Iris pigment epithelial cell (primary cell): Measurements from ENCODE around the gene KIAA1217.
A peak's percentile ranks its signal among the peaks of the same experiment; 100 is the strongest.

Experiments used
- DNase-seq: peaks from one replicate; pipeline ENCODE4 v3.0.0-alpha.2; 2011; ENCODE audit warnings: low read depth

Gene KIAA1217

DNA sequence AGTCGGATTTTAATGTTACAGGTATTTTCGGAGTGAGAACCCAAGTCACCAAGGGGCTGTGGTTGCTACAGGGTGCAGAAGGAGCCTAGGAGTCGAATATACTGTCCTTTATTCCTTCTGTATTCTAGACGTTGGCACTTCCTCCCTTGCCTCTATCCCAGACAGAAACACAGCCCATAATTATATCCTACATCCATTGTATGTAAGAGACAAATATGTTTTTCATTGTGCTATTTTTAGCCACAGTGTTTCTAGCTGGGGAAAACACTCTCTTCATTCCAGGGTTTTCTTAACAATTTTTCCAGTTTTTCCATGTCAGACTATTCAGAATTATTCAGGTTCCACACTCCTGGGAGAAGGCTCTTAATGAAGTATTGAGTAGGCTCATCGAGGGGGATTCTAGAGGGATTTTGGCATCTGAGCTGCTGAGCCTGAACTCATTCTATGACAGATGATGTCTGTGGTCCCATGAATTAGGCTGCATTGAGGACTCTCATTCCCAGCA is 32.6 kb downstream of the KIAA1217 start:
- no peak for DNase-seq

DNA sequence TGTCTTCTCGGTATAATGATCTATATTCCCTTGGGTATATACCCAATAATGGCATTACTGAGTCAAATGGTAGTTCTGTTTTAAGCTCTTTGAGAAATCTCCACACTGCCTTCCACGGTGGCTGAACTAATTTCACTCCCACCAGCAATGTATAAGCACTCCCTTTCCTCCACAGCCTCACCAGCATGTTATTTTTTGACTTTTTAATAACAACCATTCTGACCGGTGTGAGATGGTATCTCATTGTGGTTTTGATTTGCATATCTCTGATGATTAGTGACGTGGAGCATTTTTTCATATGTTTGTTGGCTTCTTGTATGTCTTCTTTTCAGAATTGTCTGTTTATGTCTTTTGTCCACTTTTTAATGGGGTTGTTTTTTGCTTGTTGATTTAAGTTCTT is 33.6 kb downstream of the KIAA1217 start:
- DNase-seq, result peak; percentile 26

DNA sequence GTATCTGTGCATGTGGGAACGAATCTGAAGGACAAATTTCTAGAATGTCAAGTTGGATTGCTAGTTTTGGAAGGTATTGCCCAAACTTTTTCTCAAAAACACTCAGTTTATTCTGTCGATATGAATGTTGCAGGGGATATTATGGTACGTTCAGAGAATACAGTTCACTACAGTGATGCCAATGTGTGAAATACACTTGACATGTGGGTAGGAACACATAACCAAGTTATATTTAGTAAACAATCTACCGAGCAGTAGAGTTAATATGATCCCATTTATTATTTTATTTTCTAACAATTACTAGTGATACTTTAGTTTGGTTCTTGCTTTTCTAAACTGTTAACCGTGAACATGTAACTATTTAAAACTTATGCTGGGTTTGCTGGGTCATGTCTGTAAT is 37.4 kb downstream of the KIAA1217 start:
- no peak for DNase-seq

DNA sequence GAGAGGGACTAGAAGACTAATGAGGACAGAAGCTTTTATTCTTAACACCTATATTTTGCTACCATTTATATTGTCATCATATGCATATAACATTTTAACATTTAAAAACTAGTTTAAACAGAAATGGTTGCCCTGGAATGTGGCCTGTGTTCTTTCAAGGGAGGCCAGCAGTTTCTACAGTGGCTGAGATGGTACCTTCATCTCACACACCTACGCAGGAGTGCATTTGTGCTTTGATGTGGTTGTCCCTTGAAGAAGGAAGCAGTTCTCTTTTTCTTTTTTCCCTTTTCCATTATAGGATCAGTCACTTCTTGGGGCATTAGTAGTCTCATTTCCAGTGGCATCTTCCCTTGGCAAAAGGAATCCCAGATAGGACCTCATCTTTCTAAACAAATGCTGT is 38.9 kb downstream of the KIAA1217 start:
- no peak for DNase-seq

DNA sequence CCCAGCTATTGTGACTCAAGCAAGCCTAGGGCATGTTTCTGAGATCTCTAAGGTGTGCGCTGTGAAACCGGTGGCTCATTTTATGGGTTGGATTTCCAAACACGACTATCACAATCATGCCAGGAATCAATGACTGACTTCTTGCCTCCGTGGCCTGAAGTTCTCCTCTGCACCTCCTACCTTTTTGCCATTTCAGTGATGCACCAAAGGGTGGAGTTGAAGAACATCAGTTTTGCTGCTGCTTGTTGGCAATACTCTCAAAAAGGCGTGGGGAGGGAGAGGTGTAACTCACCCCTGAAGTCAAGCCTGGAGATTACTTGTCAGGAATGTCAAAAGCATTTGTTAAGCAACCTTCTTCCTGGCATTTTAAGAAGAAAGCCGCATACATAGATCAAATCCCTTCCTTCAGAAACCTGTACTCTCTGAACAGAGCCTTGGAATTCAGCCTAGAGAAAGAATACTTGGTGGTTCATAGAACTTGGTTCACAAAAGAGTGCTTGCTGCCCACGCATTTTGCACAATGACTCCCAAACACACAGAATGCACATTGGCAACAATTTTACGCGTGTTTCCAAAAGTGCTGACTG is 41.0 kb downstream of the KIAA1217 start:
- peak; percentile 92 for DNase-seq

DNA sequence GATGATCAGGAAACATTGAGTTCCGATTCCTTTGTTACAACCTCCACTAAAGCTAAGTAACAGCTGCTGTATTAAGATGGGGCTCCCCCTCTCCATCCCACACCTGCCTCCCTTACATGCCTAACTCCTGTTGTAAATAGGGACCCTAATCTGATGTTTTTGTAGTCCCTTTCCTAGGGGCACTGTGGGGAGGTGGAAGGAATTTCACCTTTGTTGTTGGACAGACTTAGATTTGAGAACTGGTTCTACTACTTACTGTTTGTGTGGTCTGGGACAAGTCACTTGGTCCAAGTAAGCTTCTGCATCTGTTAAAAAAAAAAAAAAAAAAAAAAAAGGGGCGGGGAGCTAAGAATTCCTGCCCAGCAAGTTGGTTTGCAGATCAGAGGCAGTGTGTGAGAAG is 42.6 kb downstream of the KIAA1217 start:
- DNase-seq, result no peak

DNA sequence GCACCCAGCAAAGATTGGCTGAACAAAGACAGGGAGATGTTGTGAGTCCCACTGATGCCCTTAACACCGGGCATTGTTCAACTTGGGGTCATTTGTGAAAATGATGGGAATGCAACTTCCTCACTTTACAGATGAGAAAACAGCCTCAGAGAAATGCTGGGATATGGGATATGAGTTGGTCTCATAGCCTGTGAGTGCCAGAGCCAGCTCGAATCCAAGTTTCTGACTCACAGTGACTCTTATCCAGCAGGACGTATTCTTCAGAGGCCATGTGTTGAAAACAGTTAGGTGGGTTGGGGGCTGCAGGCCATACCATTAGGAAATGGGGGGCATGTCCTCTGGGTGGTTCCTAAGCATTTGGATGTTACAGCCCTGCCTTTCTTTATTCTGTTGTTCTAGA is 45.2 kb downstream of the KIAA1217 start:
- DNase-seq, result peak; percentile 56

DNA sequence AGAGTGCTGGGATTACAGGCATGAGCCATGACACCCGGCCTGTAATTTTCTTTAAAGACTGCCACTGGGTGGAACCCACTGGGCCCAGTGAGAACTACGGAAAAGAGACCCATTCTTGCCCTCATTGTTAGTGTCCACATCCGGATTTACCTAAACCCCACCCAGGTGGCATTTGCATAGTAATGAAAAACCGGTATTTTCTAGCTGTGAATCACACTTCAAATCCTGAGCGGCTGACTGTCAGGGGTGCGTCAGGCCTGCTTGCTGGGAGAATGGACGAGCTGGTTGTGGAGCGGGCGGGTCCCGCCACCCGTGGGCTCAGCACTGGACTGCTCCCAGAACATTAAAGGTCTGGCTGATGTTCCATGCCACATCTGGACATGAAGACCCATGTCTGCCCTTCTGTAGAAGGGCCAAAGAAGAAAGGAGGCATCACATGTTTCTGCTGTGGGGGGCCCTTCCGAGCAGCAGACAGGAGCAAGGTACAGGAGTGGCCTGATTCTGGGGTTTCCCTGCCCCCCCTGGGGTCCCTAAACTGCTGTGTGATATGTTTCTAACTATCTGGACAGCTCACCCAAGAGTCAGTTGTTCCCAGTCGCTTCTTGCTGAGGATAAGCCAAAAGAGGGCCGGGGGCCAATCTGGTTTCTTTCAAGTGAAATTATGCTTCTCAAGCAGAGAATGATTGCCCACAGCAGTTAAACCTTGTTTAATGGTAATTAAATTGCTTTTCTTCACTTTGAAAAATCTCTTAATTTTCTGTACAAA is 46.4 kb downstream of the KIAA1217 start:
- DNase-seq, result peak; percentile 23

DNA sequence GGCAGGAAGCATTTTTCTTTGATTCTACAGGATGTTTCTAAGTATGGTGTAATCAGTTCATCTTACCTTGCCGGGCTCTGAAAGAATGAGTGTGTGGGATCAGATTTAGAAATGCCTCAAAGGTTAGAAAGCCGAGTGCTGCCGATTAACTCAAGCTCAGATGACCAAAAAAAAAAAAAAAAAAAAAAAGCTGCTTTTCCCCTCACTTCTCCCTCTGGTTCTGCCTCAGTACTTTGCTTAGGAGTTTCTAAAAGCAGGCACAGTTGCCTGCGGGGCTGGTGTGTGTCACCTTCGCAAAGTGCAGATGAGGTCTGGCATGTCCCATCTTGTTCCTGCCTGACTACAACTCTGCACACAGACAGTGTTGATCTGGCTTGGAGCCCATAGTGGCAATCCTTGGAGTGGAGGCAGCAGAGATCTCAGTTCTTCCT is 47.0 kb downstream of the KIAA1217 start:
- peak; percentile 69 for DNase-seq

DNA sequence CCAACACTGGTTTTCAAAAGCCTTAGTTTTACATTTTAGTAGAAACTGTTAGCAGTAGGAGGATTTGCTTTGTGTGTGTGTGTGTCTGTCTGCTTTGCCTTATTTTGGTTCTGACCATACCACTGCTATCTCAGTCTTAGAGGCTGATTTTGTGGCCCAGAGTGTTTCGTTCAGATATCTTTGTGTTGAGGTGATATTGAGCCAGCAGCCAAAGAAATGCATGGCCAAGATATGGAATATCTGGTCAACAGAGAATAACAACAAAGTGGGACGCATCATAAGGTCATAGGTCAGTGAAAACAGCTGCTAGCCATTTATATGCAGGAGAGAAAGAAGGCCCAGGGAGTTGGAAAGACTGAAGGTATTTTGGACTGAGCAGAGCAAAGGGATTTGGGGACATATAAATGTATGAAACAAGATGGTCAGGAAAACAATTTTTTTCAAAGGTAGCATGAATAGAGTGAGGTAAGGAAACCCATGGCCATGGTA is 47.7 kb downstream of the KIAA1217 start:
- no peak for DNase-seq

DNA sequence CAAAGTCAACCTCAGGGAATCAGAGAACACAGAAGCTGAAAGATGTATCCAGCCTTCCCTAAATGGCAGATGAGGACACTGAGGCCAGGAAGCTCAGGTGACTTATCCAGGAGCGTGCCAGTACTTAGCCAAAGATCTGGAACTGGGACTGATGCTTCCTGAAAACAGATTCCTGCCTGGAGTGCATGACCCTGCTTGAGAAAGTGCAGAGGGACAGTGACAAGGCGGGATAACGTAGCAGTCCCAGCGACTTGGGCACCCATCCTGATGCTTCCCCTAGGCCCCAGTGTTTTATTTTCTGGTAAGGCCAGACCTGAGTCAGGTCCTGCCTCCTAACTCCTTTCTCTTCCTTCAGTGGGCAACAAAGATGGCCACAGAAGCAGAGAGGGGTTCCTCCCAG is 48.6 kb downstream of the KIAA1217 start:
- DNase-seq, result no peak

DNA sequence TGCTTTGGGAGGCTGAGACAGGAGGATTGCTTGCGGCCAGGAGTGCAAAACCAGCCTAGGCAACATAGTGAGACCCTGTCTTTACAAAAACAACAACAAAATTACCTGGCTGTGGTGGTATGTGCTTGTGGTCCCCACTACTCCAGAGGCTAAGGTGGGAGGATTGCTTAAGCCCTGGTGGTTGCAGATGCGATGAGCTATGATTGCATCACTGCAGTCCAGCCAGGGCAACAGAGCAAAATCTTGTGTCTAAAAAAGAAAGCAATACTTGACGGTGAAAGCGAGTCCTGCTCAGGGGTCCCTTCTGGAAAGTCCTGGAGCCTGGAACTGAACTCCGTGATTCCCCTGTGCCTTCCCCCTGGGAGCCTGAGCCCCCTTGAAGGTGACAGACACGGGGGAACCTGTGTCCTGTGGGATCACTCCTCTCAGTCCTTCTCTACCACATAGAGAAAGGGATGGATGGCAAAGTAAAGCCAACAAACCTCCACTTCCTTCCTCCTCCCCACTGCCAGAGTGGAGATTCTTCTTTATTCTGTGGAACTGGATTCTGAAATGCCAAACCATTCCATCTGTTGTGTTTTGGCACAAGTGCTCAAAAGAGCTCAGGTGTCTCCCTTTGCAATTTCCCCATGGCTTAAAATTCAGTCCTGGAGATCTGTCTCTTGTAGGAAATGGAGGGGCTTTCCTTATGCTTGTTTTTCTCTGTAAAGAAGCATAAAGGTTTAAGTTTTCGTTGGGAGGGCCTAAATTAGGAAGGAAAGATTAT is 50.6 kb downstream of the KIAA1217 start:
- peak; percentile 70 for DNase-seq

DNA sequence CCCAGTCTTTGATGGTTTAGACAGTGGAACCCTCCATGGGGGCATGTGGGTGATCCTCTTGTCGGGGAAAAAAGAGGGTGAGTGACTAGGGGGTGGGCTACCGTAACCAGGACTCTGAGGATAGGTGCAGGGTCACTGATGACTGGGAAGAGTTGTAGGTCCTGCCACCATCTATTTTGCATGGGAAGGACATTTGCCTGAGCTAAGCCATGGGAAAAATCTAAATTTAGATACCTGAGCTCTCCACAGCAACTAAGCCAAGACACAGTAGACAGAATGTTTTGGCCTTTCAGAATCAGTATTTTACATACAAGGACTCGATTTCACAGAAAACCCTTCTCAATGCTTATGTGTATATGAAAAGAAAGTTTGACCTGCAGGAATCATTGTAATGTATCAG is 52.7 kb downstream of the KIAA1217 start:
- no peak for DNase-seq

DNA sequence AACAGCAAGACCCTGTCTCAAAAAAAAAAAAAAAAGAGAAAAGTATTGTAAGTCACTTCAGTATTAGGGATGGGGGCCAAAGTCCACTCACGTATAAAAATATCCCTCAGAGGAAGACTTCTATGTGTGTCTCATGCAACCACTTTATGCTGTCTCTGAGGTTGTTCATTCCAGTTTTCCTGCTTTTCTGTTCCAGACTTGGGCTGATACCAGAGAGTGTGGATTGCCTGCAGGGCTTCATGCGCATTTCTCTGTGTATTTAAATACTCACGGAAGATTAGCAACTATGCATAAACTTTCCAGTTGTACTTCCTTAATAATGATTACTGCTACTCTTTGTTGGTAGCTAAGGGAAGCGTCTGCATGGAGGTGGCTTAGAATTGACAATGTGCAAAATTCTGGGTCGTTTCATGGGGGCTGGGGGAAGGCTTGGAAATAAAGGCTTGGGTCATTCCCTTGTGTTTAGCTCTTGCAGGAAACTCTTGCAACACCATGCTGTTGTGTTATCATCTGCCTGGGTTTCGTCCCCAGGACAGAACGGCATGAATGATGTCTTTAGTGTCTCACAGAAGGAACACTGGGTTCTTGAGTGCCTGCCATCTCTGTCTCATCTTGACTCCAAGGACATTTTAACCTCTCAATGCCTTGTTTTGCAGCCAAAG is 54.1 kb downstream of the KIAA1217 start:
- DNase-seq, result peak; percentile 66

DNA sequence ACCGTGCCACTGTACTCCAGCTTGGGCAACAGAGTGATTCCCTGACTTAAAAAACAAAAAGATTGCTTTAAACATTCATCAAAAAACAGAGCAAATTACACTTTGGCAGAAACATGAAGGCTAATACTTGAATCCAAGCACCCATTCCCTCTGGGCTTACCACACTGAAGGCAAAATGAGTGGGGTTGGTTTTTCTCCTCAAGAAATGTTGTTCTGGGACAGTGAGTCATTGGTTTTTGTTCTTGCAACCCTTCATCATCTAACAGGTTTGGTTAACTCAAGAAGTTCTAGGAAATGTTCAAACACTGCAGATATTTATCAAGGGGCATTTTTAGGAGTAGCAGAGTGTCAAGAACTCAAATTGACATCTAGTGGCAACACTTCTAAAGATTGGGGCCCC is 60.5 kb downstream of the KIAA1217 start:
- peak; percentile 38 for DNase-seq

DNA sequence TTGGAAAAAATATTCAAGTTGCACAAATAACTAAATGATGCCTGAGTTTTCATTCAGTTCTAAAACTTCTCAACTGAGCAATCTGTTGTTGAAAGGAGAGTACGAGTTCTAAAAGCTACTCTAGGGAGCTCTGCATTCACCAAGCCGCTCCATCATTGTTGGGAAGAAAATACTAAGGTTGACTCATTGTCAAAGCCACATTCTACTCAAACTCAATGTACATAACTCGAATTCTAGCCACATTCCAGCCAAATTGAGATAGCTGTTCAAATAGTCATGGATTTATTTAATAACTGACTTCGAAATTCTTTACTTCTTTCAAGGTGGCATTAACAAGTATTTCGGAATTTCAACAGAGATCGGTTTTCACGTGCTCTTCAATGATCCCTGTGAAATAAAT is 63.4 kb downstream of the KIAA1217 start:
- DNase-seq, result peak; percentile 80

DNA sequence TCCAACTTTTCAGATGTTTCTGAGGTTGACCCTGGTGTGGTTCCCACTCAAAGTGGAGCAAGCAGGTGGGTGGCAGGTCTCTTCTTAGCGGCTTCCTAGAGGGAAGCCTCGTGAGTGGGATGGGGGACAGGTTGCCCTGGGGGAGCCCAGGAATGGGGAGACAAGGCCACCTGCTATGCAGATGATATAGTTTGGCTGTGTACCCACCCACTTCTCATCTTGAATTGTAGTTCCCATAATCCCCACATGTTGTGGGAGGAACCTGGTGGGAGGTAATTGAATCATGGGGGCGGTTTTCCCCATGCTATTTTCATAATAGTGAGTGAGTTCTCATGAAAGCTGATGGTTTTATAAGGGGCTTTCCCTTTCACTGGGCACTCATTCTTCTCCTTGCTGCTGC is 68.3 kb downstream of the KIAA1217 start:
- no peak for DNase-seq

DNA sequence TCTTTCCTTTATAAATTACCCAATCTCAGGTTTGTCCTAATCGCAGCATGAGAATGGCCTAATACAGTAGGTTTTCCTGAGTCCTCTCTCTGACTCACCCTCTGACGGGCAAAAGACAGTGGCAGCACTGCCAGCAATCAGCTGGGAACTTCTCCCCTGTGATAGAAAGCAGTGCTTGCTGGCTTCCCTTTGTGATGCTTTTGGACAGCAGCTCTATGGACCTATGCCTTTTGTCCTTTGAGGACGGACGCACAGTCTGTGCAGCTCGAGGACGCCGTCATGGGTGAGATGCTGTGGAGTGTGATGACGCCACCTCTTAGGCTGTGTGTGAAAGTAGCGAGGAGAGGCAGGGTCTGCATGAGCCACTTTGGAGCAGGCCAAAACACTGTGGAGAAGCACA is 68.8 kb downstream of the KIAA1217 start:
- peak; percentile 77 for DNase-seq

DNA sequence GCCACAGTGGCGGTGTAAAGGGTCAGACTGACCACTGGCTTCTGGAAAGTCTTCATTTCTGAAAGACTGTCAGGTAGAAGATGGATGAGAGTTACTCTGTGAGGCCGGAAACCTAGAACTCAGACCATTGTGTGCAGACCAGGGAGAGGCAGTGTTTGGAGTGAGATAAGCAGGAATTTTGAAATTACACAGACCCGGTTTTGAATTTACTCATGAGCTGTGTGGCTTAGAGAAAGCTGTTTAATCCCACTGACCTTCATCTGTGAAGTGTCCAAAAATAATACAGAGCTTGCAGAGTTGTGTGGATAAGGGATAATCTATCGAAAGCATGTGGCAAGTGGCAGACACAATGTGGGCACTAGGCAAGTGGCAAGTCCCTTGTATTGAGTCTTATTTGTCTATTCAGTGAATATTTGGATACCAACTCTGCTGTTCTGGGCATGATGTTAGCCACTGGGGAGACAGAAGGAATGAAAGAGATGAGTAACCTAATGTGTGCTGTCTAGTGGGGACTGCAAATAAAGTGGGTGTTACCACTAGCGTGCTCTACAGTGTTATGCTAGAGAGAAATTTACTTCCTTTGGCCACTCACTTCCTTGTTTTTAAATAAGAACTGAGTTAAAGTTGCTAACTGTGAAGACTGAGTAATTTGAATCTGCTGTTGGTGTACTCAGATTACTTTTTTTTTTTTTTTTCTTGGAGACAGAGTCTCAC is 69.4 kb downstream of the KIAA1217 start:
- DNase-seq, result peak; percentile 35

DNA sequence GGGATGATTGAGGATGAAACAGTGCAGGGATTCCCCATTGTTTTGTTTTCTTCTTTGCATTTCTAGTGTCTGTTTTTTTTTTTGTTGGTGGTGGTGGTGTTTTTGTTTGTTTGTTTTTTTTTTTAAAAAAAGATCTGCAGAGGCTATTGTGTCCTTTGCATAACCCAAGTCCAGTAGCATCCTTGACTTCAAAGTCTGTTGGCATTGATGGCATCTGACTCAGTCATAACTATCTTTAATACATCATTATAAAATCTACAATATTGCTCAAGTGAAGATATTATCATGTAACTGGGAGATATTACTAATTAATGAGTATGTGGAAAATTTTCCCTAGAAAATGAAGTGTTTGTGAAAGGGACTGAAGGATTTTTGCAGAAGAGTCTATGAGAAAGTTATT is 70.2 kb downstream of the KIAA1217 start:
- no peak for DNase-seq

DNA sequence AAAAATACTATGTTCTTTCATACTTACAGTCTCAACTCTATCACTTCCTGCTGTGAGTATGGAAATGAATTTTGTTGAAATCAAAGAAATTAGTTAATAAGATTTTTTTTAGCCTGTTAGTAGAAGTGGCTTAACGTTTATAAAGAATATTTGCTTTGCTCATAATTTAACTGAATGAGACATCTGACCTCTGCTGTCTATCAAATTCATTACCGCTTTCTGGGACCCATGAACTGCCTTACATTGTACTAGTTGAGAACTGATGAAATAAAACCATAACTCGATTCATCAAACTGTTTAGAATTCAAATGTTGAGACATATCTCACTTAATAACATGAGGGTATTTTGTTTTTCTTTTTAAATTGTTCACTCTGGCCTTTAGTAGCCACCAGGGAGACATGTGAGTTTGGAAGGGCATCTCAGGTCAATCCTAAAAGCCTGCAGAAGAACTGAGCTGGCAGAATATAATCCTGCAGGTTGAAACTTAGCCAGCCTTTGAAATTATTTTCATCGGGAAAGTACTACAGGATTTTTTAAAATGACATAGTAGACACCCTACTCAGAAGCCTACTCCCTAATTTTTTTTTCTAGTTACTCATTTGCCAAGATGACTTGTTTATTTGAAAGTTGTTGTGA is 78.7 kb downstream of the KIAA1217 start:
- peak; percentile 33 for DNase-seq
